Lower lobe of right lung (tissue), 2 donors: Measurements from ENCODE around the gene A4GALT. TPM values are rescaled to one million over a fixed set of nuclear protein-coding genes. Genes with fewer than 3 reads are reported as not detected.

ENCODE experiments used
- ATAC-seq, 2 donors: fragments of 200-7000 bp; cut with Tn5 transposase; one replicate each; pipeline ENCODE4 v1.9.1; 2020 to 2022; ENCODE audit warnings: mild to moderate bottlenecking in 2 of 2, moderate library complexity in 2 of 2
- DNase-seq: peaks from one replicate; pipeline ENCODE4 v3.0.0-alpha.2; 2020
- H3K27ac ChIP-seq: fragments of 200-600 bp; one replicate; pipeline ENCODE4 v1.8.0; 2022
- H3K27me3 ChIP-seq: fragments of 200-600 bp; one replicate; pipeline ENCODE4 v1.8.0; 2022; ENCODE audit warnings: low read depth
- H3K36me3 ChIP-seq: fragments of 200-600 bp; one replicate; pipeline ENCODE4 v1.8.0; 2022; ENCODE audit warnings: mild to moderate bottlenecking
- H3K4me1 ChIP-seq: fragments of 200-600 bp; one replicate; pipeline ENCODE4 v1.8.0; 2022
- H3K4me3 ChIP-seq: fragments of 200-600 bp; one replicate; pipeline ENCODE4 v1.8.0; 2022; ENCODE audit warnings: mild to moderate bottlenecking
- H3K9me3 ChIP-seq: fragments of 200-600 bp; one replicate; pipeline ENCODE4 v1.8.0; 2022
- intact Hi-C: fragments of 100-400 bp; cut with DNase I; formaldehyde crosslinking; loops from one replicate; pipeline ENCODE4 v1.11.0; 2022
- total RNA-seq: library from RNA; stranded (reverse); fragmentation: NEBNext Ultra II Directional; extraction: Animal tissue kit (Norgen Biotek cat#: 25700); gene quantifications from one replicate; pipeline ENCODE4 v1.2.1, GENCODE V29; 2021
- TF ChIP-seq, protein P1 (sequence below): fragments of 200-600 bp; IDR thresholded peaks from one replicate; pipeline ENCODE4 v1.8.0; 2022; ENCODE audit warnings: antibody characterized with exemption, mild to moderate bottlenecking
- donor health status: DM: no; HTN: yes; CAD: no; lungs with severe emphysema.

Gene A4GALT
- total RNA-seq, 1 donor from 2014 or later, result 19.4 TPM

DNA sequence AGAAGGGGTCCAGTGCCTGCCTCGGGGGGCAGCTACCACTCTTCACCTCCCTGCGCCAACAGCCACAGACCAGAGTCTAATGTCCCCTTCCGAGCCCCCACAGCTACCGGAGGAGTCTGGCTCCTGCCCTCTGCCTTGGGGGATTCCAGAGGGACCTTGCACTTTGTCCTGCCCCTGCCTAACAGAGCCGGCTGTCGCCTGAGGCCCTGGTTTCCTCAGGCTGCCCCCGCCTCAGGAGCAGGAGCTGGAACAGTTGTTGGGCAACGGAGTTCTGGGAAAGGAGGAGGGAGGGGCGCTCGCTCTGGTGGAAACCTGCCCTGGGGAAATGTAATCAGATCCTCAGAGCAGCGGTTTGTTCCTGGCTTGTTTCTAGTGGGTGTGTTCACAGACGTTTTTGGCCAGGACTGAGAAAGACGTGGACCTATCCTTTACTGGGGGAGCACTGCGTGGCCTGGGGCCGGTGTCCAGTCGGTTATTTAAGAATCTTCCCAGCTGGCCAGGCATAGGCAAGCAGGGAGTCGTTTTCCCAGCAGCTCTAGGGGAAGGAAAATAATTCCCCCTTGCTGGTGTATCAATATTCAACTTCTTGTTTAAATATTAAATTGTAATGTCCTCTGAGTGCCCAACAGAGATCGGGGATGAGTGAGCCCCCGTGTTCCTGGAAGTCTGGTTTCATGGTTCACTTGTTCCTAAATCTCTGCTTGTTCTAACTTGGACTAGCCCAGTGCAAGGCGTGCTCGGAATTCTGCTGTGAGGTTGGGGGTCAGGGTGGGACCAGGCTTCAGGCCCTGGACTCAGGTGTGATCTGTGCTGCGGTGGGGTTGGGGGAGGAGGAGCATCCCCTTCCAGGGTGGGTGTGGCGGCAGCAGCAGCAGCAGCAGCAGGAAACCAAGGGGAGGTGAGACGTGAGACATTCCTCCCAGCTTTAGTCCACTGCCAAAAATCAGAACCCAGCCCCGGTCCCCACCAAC is 32.1 kb downstream of the A4GALT start:
- Histone ChIP-seq H3K4me3 (no peak overlapping the region), H3K27me3 (no peaks in the 10 kb centered on the region), H3K27ac (peak overlapping the region; percentile 86), H3K36me3 (peaks cover 4% of the 10 kb centered on the region), H3K4me1 (peaks cover 54% of the 10 kb centered on the region), H3K9me3 (no peaks in the 10 kb centered on the region)
- ATAC-seq, result peak; percentile 87 to 90
- intact Hi-C loops, result no loop called here
- TF ChIP-seq, protein P1, sequence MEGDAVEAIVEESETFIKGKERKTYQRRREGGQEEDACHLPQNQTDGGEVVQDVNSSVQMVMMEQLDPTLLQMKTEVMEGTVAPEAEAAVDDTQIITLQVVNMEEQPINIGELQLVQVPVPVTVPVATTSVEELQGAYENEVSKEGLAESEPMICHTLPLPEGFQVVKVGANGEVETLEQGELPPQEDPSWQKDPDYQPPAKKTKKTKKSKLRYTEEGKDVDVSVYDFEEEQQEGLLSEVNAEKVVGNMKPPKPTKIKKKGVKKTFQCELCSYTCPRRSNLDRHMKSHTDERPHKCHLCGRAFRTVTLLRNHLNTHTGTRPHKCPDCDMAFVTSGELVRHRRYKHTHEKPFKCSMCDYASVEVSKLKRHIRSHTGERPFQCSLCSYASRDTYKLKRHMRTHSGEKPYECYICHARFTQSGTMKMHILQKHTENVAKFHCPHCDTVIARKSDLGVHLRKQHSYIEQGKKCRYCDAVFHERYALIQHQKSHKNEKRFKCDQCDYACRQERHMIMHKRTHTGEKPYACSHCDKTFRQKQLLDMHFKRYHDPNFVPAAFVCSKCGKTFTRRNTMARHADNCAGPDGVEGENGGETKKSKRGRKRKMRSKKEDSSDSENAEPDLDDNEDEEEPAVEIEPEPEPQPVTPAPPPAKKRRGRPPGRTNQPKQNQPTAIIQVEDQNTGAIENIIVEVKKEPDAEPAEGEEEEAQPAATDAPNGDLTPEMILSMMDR, result no peak
- DNase-seq, result peak; percentile 81

- Histone ChIP-seq H3K27me3 (no peaks in the 10 kb centered on the region), H3K36me3 (no peaks in the 10 kb centered on the region), H3K4me3 (no peak overlapping the region), H3K27ac (peak overlapping the region; percentile 86), H3K9me3 (no peaks in the 10 kb centered on the region), H3K4me1 (peaks cover 68% of the 10 kb centered on the region)
- DNase-seq, result no peak
- intact Hi-C loops, result no loop called here
- TF ChIP-seq, protein P1, result no peak
- ATAC-seq, result no peak
Observed at GRCh38 chr22:42686756-42687491, 33.7 kb downstream of the A4GALT start.

DNA sequence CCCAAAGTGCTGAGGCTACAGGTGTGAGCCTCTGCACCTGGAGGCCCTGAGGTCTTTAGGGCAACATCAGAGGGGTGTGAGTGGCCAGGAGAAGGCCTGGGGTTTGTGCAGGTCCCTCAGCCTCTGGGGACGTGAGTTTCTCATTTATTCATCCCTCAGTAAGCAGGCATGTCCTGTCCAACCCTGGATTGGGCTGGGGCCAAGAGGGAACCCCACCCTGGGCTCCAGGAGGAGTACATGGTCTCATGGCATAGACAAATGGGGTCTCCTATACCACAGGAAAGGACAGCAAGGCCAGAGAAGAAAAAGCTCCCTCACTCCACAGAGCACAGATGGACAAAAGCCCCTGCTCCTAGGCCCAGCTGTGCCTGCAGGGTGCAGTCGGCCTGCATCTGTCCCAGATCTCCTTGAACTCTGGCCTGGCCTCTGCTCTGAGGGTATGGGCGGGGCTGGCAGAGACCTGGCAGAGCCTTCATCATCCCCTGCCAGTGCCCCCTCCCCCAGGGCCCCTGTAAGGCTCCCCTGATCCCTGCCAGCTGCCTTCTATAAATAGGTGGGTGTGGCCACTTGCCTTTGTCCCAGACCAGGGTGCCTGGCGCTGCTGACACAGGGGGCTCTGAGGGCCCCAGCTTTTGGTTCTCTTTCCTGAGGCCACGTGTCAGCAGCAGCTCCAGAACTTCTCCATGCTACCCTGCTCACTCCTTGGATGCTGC is 34.6 kb downstream of the A4GALT start:
- intact Hi-C loops, result no loop called here
- Histone ChIP-seq H3K27me3 (no peaks in the 10 kb centered on the region), H3K9me3 (no peaks in the 10 kb centered on the region), H3K27ac (peak overlapping the region; percentile 86), H3K4me3 (no peak overlapping the region), H3K36me3 (no peaks in the 10 kb centered on the region), H3K4me1 (peaks cover 69% of the 10 kb centered on the region)
- ATAC-seq, result peak; percentile 13 to 16
- no peak for DNase-seq
- TF ChIP-seq, protein P1, result no peak

DNA sequence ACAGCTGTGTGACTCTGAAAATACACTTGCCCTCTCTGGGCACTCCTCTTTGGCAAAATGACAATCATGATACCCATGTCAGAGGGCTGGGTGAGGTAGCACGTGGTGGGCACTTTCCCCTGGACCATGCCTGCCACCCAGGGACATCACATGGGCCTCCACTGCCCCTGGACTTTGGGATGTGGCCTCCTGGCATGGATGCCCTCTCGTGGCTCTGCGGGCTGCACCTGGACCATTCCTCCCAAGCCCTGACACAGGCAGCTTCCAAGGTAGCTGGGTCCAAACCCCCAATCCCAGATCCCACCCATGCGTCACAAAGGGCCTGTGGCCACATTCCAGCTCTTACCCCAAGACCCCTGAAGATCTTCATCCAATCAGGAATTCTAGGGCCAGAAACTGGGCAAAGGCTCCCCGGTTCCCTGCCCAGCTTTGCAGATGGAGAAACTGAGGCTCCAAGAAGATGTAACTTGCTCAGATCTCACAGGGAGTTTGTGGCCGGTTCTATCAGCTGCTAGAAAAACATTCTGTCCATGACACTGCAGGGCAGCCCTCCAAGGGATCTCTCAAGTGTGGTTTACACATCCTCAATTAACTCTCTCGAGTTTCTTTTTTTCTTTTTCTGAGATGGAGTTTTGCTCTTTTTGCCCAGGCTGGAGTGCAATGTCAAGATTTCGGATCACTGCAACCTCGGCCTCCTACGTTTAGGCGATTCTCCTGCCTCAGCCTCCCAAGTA is 36.0 kb downstream of the A4GALT start:
- Histone ChIP-seq H3K27ac (peak overlapping the region; percentile 21), H3K4me1 (peaks cover 79% of the 10 kb centered on the region), H3K36me3 (no peaks in the 10 kb centered on the region), H3K9me3 (no peaks in the 10 kb centered on the region), H3K27me3 (no peaks in the 10 kb centered on the region), H3K4me3 (no peak overlapping the region)
- ATAC-seq, result no peak
- TF ChIP-seq, protein P1, result no peak
- DNase-seq, result no peak
- intact Hi-C loops, result no loop called here
